Common myeloid progenitor, CD34-positive (primary cell): ENCODE data around the gene TUBD1.
"Not testable (repeated sequence)": the region's sequence is repeated elsewhere in the genome, so short reads cannot be mapped to it uniquely, and the experiment has no call there.

Source experiments
- CTCF ChIA-PET: fragments of 350-600 bp; sonication (Branson Sonifier 250); formaldehyde crosslinking; loops from one replicate; lab custom pipeline; 2021; ENCODE audit warnings: antibody characterized with exemption; lab: Charles Lee
- POLR2A ChIA-PET: fragments of 350-600 bp; sonication (Branson Sonifier 250); formaldehyde crosslinking; loops from one replicate; lab custom pipeline; 2021; ENCODE audit warnings: antibody characterized with exemption; lab: Charles Lee
- DNase-seq, 3 donors: peaks; one replicate each; pipeline versions ENCODE4 v3.0.0 to v3.0.0-alpha.2; 2013
- H3K27ac ChIP-seq, 2 experiments: 1 replicate in 1 of 2; 2 replicates in 1 of 2; pipeline ENCODE4 v1.7.0; 2013; ENCODE audit warnings: inconsistent platforms in 2 of 2, low read length in 2 of 2, mild to moderate bottlenecking in 2 of 2, low read depth in 1 of 2, moderate library complexity in 1 of 2; ENCODE audit not compliant: severe bottlenecking in 2 of 2, insufficient read depth in 1 of 2, poor library complexity in 1 of 2
- H3K27me3 ChIP-seq, 5 experiments: replicated peaks in 2 of 5; 1 replicate in 3 of 5; 2 replicates in 2 of 5; pipeline versions ENCODE4 v1.6.1 to v1.7.0; 2013; ENCODE audit warnings: low read length in 4 of 5, mild to moderate bottlenecking in 2 of 5, moderate library complexity in 2 of 5, inconsistent platforms in 1 of 5; ENCODE audit not compliant: insufficient read depth in 5 of 5, control insufficient read depth in 4 of 5
- H3K36me3 ChIP-seq, 4 experiments: 1 replicate in 2 of 4; 2 replicates in 2 of 4; pipeline versions ENCODE4 v1.6.1 to v1.7.0; 2013; ENCODE audit warnings: low read length in 3 of 4, control low read depth in 1 of 4, mild to moderate bottlenecking in 1 of 4; ENCODE audit not compliant: control insufficient read depth in 4 of 4, insufficient read depth in 4 of 4
- H3K4me1 ChIP-seq, 4 experiments: 1 replicate in 3 of 4; 2 replicates in 1 of 4; pipeline versions ENCODE4 v1.6.1 to v1.7.1; 2013; ENCODE audit warnings: low read length in 3 of 4, mild to moderate bottlenecking in 3 of 4, control low read depth in 1 of 4, inconsistent platforms in 1 of 4, moderate library complexity in 1 of 4; ENCODE audit not compliant: control insufficient read depth in 4 of 4, insufficient read depth in 4 of 4; ENCODE audit errors: control extremely low read depth in 1 of 4
- H3K4me3 ChIP-seq, 7 experiments: 1 replicate in 4 of 7; 2 replicates in 3 of 7; pipeline versions ENCODE4 v1.5.1 to v1.7.0; 2013; ENCODE audit warnings: mild to moderate bottlenecking in 7 of 7, low read length in 6 of 7, moderate library complexity in 6 of 7, inconsistent platforms in 2 of 7, low read depth in 2 of 7, control low read depth in 1 of 7; ENCODE audit not compliant: insufficient read depth in 4 of 7, control insufficient read depth in 1 of 7; ENCODE audit errors: extremely low read depth in 1 of 7
- H3K9me3 ChIP-seq, 5 experiments: 1 replicate in 4 of 5; 2 replicates in 1 of 5; pipeline versions ENCODE4 v1.6.1 to v1.7.1; 2013; ENCODE audit warnings: low read length in 4 of 5, mild to moderate bottlenecking in 2 of 5, inconsistent platforms in 1 of 5, low read depth in 1 of 5, moderate library complexity in 1 of 5; ENCODE audit not compliant: control insufficient read depth in 4 of 5, insufficient read depth in 2 of 5; ENCODE audit errors: control extremely low read depth in 1 of 5
- WGBS: methylation state at CpG from one replicate; pipeline ENCODE4 v1.1.5; 2013; ENCODE audit not compliant: insufficient coverage; 5-methylcytosine and 5-hydroxymethylcytosine counted together

Gene TUBD1

GRCh38 chr17:59846394-59847165 is 46.2 kb downstream of the TUBD1 start:
- H3K4me3 ChIP-seq: no peak overlapping the region
- peaks cover 8 to 50% (median 27%) of the 10 kb centered on the region in 4 experiments for H3K4me1 ChIP-seq
- no peaks in the 10 kb centered on the region for H3K9me3 ChIP-seq
- peak overlapping the region; percentile 65 to 80 for H3K27ac ChIP-seq
- CTCF ChIA-PET: interaction anchor here (1.0 to 5.2 kb wide), 4 partner anchors 8 to 73 kb away, joined by 3 to 25 read pairs (median 4); no protein-coding TSS in a partner anchor
- 91% methylated on average over 7 of the region's 7 CpGs for WGBS
- H3K27me3 ChIP-seq: no peaks in the 10 kb centered on the region
- peaks cover 0 to 5% (median 0%) of the 10 kb centered on the region in 4 experiments for H3K36me3 ChIP-seq
- DNase-seq: peak in 2 of 3 donors; percentile 89 to 92
- POLR2A ChIA-PET: no interaction called here

- Histone ChIP-seq H3K4me1 (peaks cover 8 to 55% (median 31%) of the 10 kb centered on the region in 4 experiments), H3K9me3 (no peaks in the 10 kb centered on the region), H3K27ac (peak overlapping the region; percentile 65 to 80), H3K27me3 (no peaks in the 10 kb centered on the region), H3K4me3 (peak overlapping the region in 1 of 7 experiments; percentile 3), H3K36me3 (peaks cover 0 to 5% (median 2%) of the 10 kb centered on the region in 4 experiments)
- WGBS: 50% methylated on average over 1 of the region's 3 CpGs
- CTCF ChIA-PET: interaction anchor here (0.5 to 5.2 kb wide), 5 partner anchors 7 to 72 kb away, joined by 3 to 25 read pairs (median 4); no protein-coding TSS in a partner anchor
- POLR2A ChIA-PET: interaction anchor here (0.7 to 1.2 kb wide), 3 partner anchors 17 to 739 kb away, joined by 4 to 6 read pairs (median 4); partner anchors contain the start of gene TRIM37
- DNase-seq: peak in 2 of 3 donors; percentile 83 to 87
These were observed 46.9 kb downstream of the TUBD1 start for GRCh38 chr17:59845595-59846393.

- no CpG with 5 or more reads among the region's 3 CpGs for WGBS
- peaks cover 13 to 63% (median 37%) of the 10 kb centered on the region in 4 experiments for H3K4me1 ChIP-seq
- CTCF ChIA-PET: no interaction called here
- no peaks in the 10 kb centered on the region for H3K27me3 ChIP-seq
- H3K27ac ChIP-seq: peak overlapping the region in 1 of 2 experiments; percentile 80
- no peaks in the 10 kb centered on the region for H3K9me3 ChIP-seq
- POLR2A ChIA-PET: interaction anchor here (1.2 kb wide), 1 partner anchor 24 kb away, joined by 6 read pairs; no protein-coding TSS in a partner anchor
- H3K36me3 ChIP-seq: peaks cover 3 to 11% (median 8%) of the 10 kb centered on the region in 4 experiments
- no peak for DNase-seq
- H3K4me3 ChIP-seq: peak overlapping the region in 1 of 7 experiments; percentile 3
These were observed 47.7 kb downstream of the TUBD1 start for GRCh38 chr17:59844884-59845594.

DNA sequence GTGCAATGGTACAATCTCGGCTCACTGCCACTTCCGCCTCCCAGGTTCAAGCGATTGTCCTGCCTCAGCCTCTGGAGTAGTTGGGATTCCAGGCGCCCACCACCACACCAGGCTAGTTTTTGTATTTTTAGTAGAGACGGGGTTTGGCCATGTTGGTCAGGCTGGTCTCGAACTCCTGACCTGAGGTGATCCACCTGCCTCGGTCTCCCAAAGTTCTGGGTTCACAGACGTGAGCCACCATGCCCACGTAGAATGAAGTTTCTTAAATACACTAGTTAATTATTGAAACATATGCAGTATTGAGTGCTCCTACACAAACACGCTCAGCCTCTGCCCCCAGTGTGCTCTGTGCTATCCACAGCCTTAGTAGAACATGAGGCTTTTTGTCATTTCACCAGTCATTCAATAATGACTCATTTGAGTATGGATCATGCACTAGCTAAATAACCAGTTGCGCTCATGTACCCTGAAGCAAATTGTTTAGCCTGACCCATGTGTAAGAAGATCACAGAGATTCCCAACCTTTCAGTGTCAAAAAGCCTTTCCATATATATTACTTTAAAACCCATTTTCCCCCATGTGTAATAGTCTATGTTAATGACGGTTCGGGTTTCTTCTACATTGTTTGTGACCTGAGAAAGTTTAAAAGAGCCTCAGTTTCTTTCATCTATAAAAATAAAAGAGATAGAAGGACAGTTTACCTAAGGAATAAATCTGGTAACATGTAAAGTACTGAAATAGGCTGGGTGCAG is 49.7 kb downstream of the TUBD1 start:
- DNase-seq: peak in 2 of 3 donors; percentile 64 to 66
- POLR2A ChIA-PET: interaction anchor here (0.6 to 1.6 kb wide), 4 partner anchors 13 to 90 kb away, joined by 3 to 8 read pairs (median 4); no protein-coding TSS in a partner anchor
- no peaks in the 10 kb centered on the region for H3K9me3 ChIP-seq
- 97% methylated on average over 7 of the region's 13 CpGs for WGBS
- peaks cover 12 to 26% (median 19%) of the 10 kb centered on the region in 4 experiments for H3K36me3 ChIP-seq
- peaks cover 21 to 55% (median 40%) of the 10 kb centered on the region in 4 experiments for H3K4me1 ChIP-seq
- H3K27ac ChIP-seq: no peak overlapping the region
- CTCF ChIA-PET: interaction anchor here (1.4 to 2.2 kb wide), 2 partner anchors 89 to 97 kb away, joined by 3 to 7 read pairs; no protein-coding TSS in a partner anchor
- H3K27me3 ChIP-seq: no peaks in the 10 kb centered on the region
- H3K4me3 ChIP-seq: no peak overlapping the region

DNA sequence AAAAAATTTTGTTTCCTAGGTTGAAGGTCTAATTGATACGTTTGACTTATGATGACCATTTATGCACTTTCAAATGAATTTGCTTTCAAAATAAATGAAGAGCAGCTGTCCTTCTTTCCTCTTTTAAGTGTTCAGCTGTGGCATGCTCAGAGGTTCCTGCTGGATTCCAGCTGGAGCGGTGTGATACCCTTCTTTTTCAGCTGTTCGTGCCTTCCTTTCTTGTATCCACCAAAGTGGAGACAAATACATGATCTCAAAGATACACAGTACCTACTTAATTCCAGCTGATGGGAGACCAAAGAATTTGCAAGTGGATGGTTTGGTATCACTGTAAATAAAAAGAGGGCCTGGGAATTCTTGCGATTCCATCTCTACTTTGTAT is 50.9 kb downstream of the TUBD1 start:
- Histone ChIP-seq H3K4me1 (peaks cover 25 to 52% (median 42%) of the 10 kb centered on the region in 4 experiments), H3K4me3 (peak overlapping the region in 1 of 7 experiments; percentile 90), H3K36me3 (peaks cover 13 to 26% (median 19%) of the 10 kb centered on the region in 4 experiments)
- not testable (repeated sequence) for H3K27ac ChIP-seq, DNase-seq, H3K9me3 ChIP-seq, H3K27me3 ChIP-seq
- no CpG with 5 or more reads among the region's 4 CpGs for WGBS
- CTCF ChIA-PET: interaction anchor here (1.4 to 2.2 kb wide), 4 partner anchors 14 to 95 kb away, joined by 7 to 9 read pairs (median 7); no protein-coding TSS in a partner anchor
- POLR2A ChIA-PET: interaction anchor here (0.5 to 0.8 kb wide), 3 partner anchors 10 to 12 kb away, joined by 3 to 4 read pairs (median 3); no protein-coding TSS in a partner anchor
